HCT116 (cell line): Measurements from ENCODE around the gene PICK1.

Source experiments
- CTCF ChIP-seq, 3 experiments: fragments of 200-600 bp in 1 of 3; sonication (generic) in 1 of 3; IDR thresholded peaks in 2 of 3; conservative IDR thresholded peaks in 1 of 3; 2 replicates each; pipeline ENCODE4 v1.5.1; 2012 to 2017; ENCODE audit warnings: low read depth in 2 of 3, low read length in 2 of 3, antibody characterized with exemption in 1 of 3, borderline replicate concordance in 1 of 3, control low read depth in 1 of 3, mild to moderate bottlenecking in 1 of 3, mixed read lengths in 1 of 3, mixed run types in 1 of 3, moderate library complexity in 1 of 3; ENCODE audit not compliant: insufficient read depth in 1 of 3
- EGR1 ChIP-seq: IDR thresholded peaks from 2 replicates; pipeline ENCODE4 v1.6.1; 2012; ENCODE audit warnings: low read depth

DNA sequence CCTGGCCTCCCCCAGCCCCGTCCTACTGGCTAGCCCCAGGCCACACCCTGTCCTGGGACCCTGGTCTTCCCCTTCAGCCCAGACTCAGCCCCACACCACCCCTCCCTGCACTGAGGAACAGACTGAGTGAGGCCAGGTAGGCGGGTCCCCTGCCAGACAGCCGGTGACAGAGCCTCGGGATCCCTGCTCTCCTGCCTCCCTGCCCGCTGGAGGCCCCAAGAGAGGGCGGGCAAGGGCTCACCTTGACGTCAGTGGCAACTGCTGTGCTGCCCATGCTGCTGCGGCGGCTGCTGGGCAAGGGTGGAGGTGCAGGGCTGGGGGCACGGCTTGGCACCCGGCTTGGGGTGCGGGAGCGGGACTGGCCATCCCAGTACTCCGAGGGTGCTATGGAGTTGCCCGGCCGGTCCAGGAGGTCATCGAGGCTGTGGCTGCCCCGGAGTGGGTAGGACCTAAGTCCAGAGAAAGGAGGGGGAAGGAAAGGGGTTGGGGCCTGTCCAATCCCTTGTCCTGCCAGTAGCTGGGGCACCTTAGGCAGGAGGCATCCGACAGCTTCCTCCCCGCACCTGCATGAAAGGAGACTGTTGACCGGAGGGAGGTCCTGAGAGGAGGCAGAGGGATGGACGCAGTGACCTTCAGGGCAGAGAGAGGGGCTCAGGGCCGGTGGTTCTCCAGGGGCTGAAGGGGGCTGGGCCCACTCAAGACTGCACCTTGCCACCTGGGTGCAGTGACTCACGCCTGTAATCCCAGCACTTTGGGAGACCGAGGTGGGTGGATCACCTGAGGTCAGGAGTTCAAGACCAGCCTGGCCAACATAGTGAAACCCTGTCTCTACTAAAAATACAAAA is 29.0 kb downstream of the PICK1 start:
- TF ChIP-seq CTCF (IDR thresholded peaks at IDR 0.05 in 2 of 3, conservative IDR thresholded peaks at IDR 0.05 in 1 of 3; ENCODE audit: borderline replicate concordance in 1 of 3, insufficient read depth in 1 of 3, low read depth in 2 of 3, low read length in 2 of 3) = no peak
- no peak for TF ChIP-seq EGR1
